ENCODE data around the gene EFHC1.

GRCh38 chr6:52426667-52427066 lies 6.5 kb downstream of the EFHC1 start:
- TF ChIP-seq EZH2phosphoT487 (IDR thresholded peaks at IDR 0.05; ENCODE audit: low read depth, severe bottlenecking, unreplicated experiment) (no peak), CTCF (IDR thresholded peaks at IDR 0.05; ENCODE audit: poor library complexity) (no peak)
